Osteocyte (in vitro differentiated cells): ENCODE measurements around the gene NFKB1. TPM values are rescaled to one million over a fixed set of nuclear protein-coding genes. Genes with fewer than 3 reads are reported as not detected.
A peak's percentile ranks its signal among the peaks of the same experiment; 100 is the strongest.

Experiments used
- DNase-seq: peaks from one replicate; pipeline ENCODE4 v3.0.0; 2021; ENCODE audit warnings: mixed read lengths; ENCODE audit not compliant: unreplicated experiment; ENCODE audit errors: extremely low spot score
- H3K27ac Mint-ChIP-seq: one replicate; pipeline ENCODE4 v1.8.0; 2021; ENCODE audit warnings: mild to moderate bottlenecking, mixed read lengths; ENCODE audit not compliant: unreplicated experiment
- H3K27me3 Mint-ChIP-seq: one replicate; pipeline ENCODE4 v1.8.0; 2021; ENCODE audit warnings: mixed read lengths; ENCODE audit not compliant: unreplicated experiment
- H3K36me3 Mint-ChIP-seq: one replicate; pipeline ENCODE4 v1.8.0; 2021; ENCODE audit warnings: mixed read lengths; ENCODE audit not compliant: unreplicated experiment
- H3K4me1 Mint-ChIP-seq: one replicate; pipeline ENCODE4 v1.8.0; 2021; ENCODE audit warnings: mixed read lengths; ENCODE audit not compliant: unreplicated experiment
- H3K4me3 Mint-ChIP-seq: one replicate; pipeline ENCODE4 v1.8.0; 2021; ENCODE audit warnings: mild to moderate bottlenecking, moderate library complexity, mixed read lengths; ENCODE audit not compliant: unreplicated experiment
- H3K9me3 Mint-ChIP-seq: one replicate; pipeline ENCODE4 v1.8.0; 2021; ENCODE audit warnings: mixed read lengths; ENCODE audit not compliant: unreplicated experiment
- CTCF ChIP-seq: fragments of 200-600 bp; sonication (generic); IDR thresholded peaks from 2 replicates; pipeline ENCODE4 v1.5.0; 2021; ENCODE audit warnings: antibody characterized with exemption, mild to moderate bottlenecking, moderate library complexity
- total RNA-seq: library from RNA; stranded (reverse); gene quantifications from 2 replicates; pipeline ENCODE4 v1.2.1, GENCODE V29; 2021

Gene NFKB1
- total RNA-seq, 1 donor from 2014 or later, result 27.9 TPM

GRCh38 chr4:102543030-102543928 is 42.1 kb downstream of the NFKB1 start:
- Mint-ChIP-seq H3K36me3 (peaks cover 41% of the 10 kb centered on the region), H3K4me1 (peaks cover 2% of the 10 kb centered on the region), H3K27ac (no peak overlapping the region), H3K9me3 (no peaks in the 10 kb centered on the region), H3K4me3 (no peak overlapping the region), H3K27me3 (no peaks in the 10 kb centered on the region)
- TF ChIP-seq CTCF, result no peak
- no peak for DNase-seq

- DNase-seq, result no peak
- TF ChIP-seq CTCF, result no peak
These were observed 45.5 kb downstream of the NFKB1 start for GRCh38 chr4:102546635-102547034.

GRCh38 chr4:102547973-102548372 is 46.8 kb downstream of the NFKB1 start:
- H3K9me3 Mint-ChIP-seq, result no peaks in the 10 kb centered on the region

More at GRCh38 chr4:102546635-102547034, 45.5 kb downstream of the NFKB1 start:
- H3K27ac Mint-ChIP-seq, result no peak overlapping the region
- no peaks in the 10 kb centered on the region for H3K9me3 Mint-ChIP-seq
- peaks cover 9% of the 10 kb centered on the region for H3K4me1 Mint-ChIP-seq
- H3K36me3 Mint-ChIP-seq, result peaks cover 24% of the 10 kb centered on the region
- H3K4me3 Mint-ChIP-seq, result no peak overlapping the region
- no peaks in the 10 kb centered on the region for H3K27me3 Mint-ChIP-seq

GRCh38 chr4:102551958-102552565 is 50.9 kb downstream of the NFKB1 start:
- H3K36me3 Mint-ChIP-seq, result peaks cover 2% of the 10 kb centered on the region
- H3K27ac Mint-ChIP-seq, result peak overlapping the region; percentile 61
- no peaks in the 10 kb centered on the region for H3K27me3 Mint-ChIP-seq
- peaks cover 25% of the 10 kb centered on the region for H3K4me1 Mint-ChIP-seq
- TF ChIP-seq CTCF, result no peak
- DNase-seq, result no peak
- peak overlapping the region; percentile 5 for H3K4me3 Mint-ChIP-seq
- H3K9me3 Mint-ChIP-seq, result no peaks in the 10 kb centered on the region

More at GRCh38 chr4:102547973-102548372, 46.8 kb downstream of the NFKB1 start:
- H3K4me3 Mint-ChIP-seq, result no peak overlapping the region
- no peak for TF ChIP-seq CTCF
- no peak overlapping the region for H3K27ac Mint-ChIP-seq
- peaks cover 22% of the 10 kb centered on the region for H3K4me1 Mint-ChIP-seq
- DNase-seq, result no peak
- H3K27me3 Mint-ChIP-seq, result no peaks in the 10 kb centered on the region
- H3K36me3 Mint-ChIP-seq, result peaks cover 21% of the 10 kb centered on the region

- H3K9me3 Mint-ChIP-seq, result no peaks in the 10 kb centered on the region
- H3K4me1 Mint-ChIP-seq, result peaks cover 25% of the 10 kb centered on the region
- no peak overlapping the region for H3K4me3 Mint-ChIP-seq
- H3K36me3 Mint-ChIP-seq, result peaks cover 2% of the 10 kb centered on the region
- H3K27me3 Mint-ChIP-seq, result no peaks in the 10 kb centered on the region
- no peak for TF ChIP-seq CTCF
- DNase-seq, result no peak
- peak overlapping the region; percentile 61 for H3K27ac Mint-ChIP-seq
These were observed 51.6 kb downstream of the NFKB1 start for GRCh38 chr4:102552781-102553180.
